Liver (tissue), 2 donors: ENCODE measurements around the gene USP37.

Experiments used
- CTCF ChIP-seq: fragments of 150-350 bp; IDR thresholded peaks from 2 replicates; pipeline ENCODE4 v1.5.1; 2017; ENCODE audit warnings: improper control_type of control experiment, low read depth, low read length; ENCODE audit not compliant: missing input control
- MAX ChIP-seq: IDR thresholded peaks from 2 replicates; pipeline ENCODE4 v1.6.1; 2016; ENCODE audit warnings: antibody characterized with exemption
- donor health status: healthy.

GRCh38 chr2:218445602-218446001 is 122.5 kb downstream of the USP37 start:
- TF ChIP-seq MAX (no peak), CTCF (no peak)
